Gastrocnemius medialis (tissue), 4 donors: ENCODE measurements around the gene MCF2L2. TPM values are rescaled to one million over a fixed set of nuclear protein-coding genes. Genes with fewer than 3 reads are reported as not detected.

Experiments
- ATAC-seq, 2 donors: fragments of 150-250 bp; one replicate each; pipeline ENCODE4 v1.9.1; 2016
- DNase-seq, 2 donors: peaks; one replicate each; pipeline ENCODE4 v3.0.0-alpha.2; 2019
- H3K27ac ChIP-seq, 4 donors: fragments of 200-600 bp; sonication (generic); 1 replicate in 1 of 4; 2 replicates in 3 of 4; pipeline ENCODE4 v1.5.1; 2016 to 2018; ENCODE audit warnings: mild to moderate bottlenecking in 2 of 4, moderate library complexity in 1 of 4
- H3K27me3 ChIP-seq, 3 donors: fragments of 200-600 bp; sonication (generic) in 2 of 3; 1 replicate in 1 of 3; 2 replicates in 2 of 3; pipeline versions ENCODE4 v1.5.1 to v1.6.0; 2016 to 2019; ENCODE audit warnings: mild to moderate bottlenecking in 1 of 3, moderate library complexity in 1 of 3
- H3K36me3 ChIP-seq, 2 donors: fragments of 200-600 bp; sonication (generic) in 1 of 2; one replicate each; pipeline ENCODE4 v1.5.1; 2017 to 2018
- H3K4me1 ChIP-seq, 2 donors: fragments of 200-600 bp; sonication (generic) in 1 of 2; one replicate each; pipeline ENCODE4 v1.5.1; 2016 to 2017; ENCODE audit warnings: mild to moderate bottlenecking in 2 of 2
- H3K4me3 ChIP-seq, 4 donors: fragments of 200-600 bp; sonication (generic) in 3 of 4; 1 replicate in 1 of 4; 2 replicates in 3 of 4; pipeline ENCODE4 v1.5.1; 2016 to 2019; ENCODE audit warnings: mild to moderate bottlenecking in 2 of 4
- H3K9me3 ChIP-seq, 3 donors: fragments of 200-600 bp; sonication (generic) in 2 of 3; 1 replicate in 1 of 3; 2 replicates in 2 of 3; pipeline ENCODE4 v1.5.1; 2016 to 2019
- POLR2A ChIP-seq, 2 donors: fragments of 450-650 bp; IDR thresholded peaks; one replicate each; pipeline ENCODE4 v1.6.1; 2017; ENCODE audit warnings: antibody characterized with exemption in 2 of 2, mild to moderate bottlenecking in 2 of 2, moderate library complexity in 2 of 2
- in situ Hi-C, 4 donors: fragments of 200-750 bp; cut with MboI; loops; one replicate each; pipeline versions ENCODE4 v1.15.0 to v1.8.0; 2017; ENCODE audit warnings: low sequenced_read_pairs in 4 of 4
- intact Hi-C: fragments of 100-400 bp; cut with DNase I; formaldehyde crosslinking; loops from one replicate; pipeline ENCODE4 v1.15.1; 2023; ENCODE audit warnings: low total_unique reads
- total RNA-seq, 4 donors: library from RNA; depleted of rRNA; stranded (reverse); fragments of >200 nt; gene quantifications; one replicate each; pipeline versions ENCODE4 v1.1.0 to v1.2.3, GENCODE V29; 2016
- TF ChIP-seq, protein P1 (sequence below), 5 experiments: fragments of 450-650 bp in 3 of 5; fragments of 200-600 bp in 2 of 5; sonication (generic) in 2 of 5; IDR thresholded peaks in 4 of 5; conservative IDR thresholded peaks in 1 of 5; 1 replicate in 4 of 5; 2 replicates in 1 of 5; pipeline ENCODE4 v1.5.1; 2016 to 2019; ENCODE audit warnings: antibody characterized with exemption in 5 of 5, mild to moderate bottlenecking in 3 of 5, moderate library complexity in 3 of 5

MCF2L2 gene
- total RNA-seq, 4 donors from 2014 or later, result 0.27 to 0.61 (median 0.46) TPM

DNA sequence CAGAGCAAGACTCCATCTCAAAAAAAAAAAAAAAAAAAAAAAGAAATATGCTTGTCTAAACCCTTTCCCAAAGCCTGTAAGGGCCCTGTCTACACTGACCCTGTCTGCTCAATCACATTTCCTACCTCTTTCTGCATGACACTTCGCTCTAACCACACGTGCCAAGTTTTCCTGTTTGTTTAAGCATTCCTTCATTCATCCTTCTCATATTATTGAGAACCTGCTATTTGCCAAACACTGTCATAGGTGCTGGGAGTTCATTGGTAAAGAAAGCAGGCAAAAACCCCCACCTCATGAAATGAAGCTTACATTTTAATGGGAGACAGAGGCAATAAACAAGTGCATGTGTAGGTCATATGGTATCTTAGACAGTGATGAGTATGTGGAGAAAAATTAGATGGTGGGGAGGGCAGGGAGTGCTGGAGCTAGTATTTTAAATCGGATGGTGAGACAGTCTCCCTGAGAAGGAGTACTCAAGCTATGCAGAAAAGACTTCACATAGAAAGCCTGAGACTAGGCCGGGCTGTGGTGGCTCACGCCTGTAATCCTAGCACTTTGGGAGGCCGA, 127.3 kb downstream of the MCF2L2 start:
- Histone ChIP-seq H3K4me1 (peaks cover 58 to 86% of the 10 kb centered on the region in 2 donors), H3K4me3 (no peak overlapping the region), H3K36me3 (no peaks in the 10 kb centered on the region), H3K27me3 (no peaks in the 10 kb centered on the region), H3K27ac (peak overlapping the region; percentile 89 to 99 (median 94)), H3K9me3 (no peaks in the 10 kb centered on the region)
- in situ Hi-C loops (loop anchor here in 1 of 4 donors (10.0 kb wide), 1 partner anchor 46 kb away; the partner anchor contains the start of gene B3GNT5), intact Hi-C loops (loop anchor here (10.0 kb wide), 1 partner anchor 1034 kb away; the partner anchor contains the start of gene FAM131A)
- no peak for DNase-seq
- peak in 1 of 2 donors; percentile 35 for ATAC-seq
- peak in 1 of 2 donors; percentile 25 for TF ChIP-seq POLR2A (IDR thresholded peaks at IDR 0.05)
- TF ChIP-seq, protein P1, sequence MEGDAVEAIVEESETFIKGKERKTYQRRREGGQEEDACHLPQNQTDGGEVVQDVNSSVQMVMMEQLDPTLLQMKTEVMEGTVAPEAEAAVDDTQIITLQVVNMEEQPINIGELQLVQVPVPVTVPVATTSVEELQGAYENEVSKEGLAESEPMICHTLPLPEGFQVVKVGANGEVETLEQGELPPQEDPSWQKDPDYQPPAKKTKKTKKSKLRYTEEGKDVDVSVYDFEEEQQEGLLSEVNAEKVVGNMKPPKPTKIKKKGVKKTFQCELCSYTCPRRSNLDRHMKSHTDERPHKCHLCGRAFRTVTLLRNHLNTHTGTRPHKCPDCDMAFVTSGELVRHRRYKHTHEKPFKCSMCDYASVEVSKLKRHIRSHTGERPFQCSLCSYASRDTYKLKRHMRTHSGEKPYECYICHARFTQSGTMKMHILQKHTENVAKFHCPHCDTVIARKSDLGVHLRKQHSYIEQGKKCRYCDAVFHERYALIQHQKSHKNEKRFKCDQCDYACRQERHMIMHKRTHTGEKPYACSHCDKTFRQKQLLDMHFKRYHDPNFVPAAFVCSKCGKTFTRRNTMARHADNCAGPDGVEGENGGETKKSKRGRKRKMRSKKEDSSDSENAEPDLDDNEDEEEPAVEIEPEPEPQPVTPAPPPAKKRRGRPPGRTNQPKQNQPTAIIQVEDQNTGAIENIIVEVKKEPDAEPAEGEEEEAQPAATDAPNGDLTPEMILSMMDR (IDR thresholded peaks at IDR 0.05 in 4 of 5, conservative IDR thresholded peaks at IDR 0.05 in 1 of 5), result no peak

DNA sequence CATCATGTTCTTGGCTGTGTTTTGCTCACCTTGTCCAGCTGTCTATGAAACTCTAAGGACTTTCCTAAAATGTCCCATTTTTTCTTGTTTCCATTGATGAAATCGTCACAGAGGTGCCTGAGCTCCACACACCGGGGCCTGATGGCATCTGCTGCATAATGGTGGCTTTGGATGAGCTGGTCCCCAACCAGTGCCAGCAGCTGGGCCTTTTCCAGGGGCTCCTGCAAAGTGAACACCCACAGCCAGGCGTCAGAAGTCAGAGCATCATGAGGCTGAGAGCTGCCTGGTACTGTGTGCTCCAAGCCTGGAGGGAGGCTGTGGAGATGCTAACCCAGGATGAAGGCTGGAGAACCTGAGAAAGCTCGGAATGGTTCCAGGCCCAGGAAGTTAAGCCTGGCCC, 128.4 kb downstream of the MCF2L2 start:
- Histone ChIP-seq H3K4me3 (no peak overlapping the region), H3K4me1 (peaks cover 62 to 86% of the 10 kb centered on the region in 2 donors), H3K27me3 (no peaks in the 10 kb centered on the region), H3K36me3 (no peaks in the 10 kb centered on the region), H3K27ac (peak overlapping the region; percentile 89 to 99 (median 94)), H3K9me3 (no peaks in the 10 kb centered on the region)
- TF ChIP-seq POLR2A (IDR thresholded peaks at IDR 0.05), result no peak
- TF ChIP-seq, protein P1 (IDR thresholded peaks at IDR 0.05 in 4 of 5, conservative IDR thresholded peaks at IDR 0.05 in 1 of 5), result no peak
- ATAC-seq (no peak), DNase-seq (peak in 1 of 2 donors; percentile 49)
- intact Hi-C loops, result loop anchor here (10.0 kb wide), 2 partner anchors 1035 to 1515 kb away; partner anchors contain the start of genes FAM131A and VPS8
- in situ Hi-C loops, result loop anchor here in 1 of 4 donors (10.0 kb wide), 1 partner anchor 45 kb away; the partner anchor contains the start of gene B3GNT5

DNA sequence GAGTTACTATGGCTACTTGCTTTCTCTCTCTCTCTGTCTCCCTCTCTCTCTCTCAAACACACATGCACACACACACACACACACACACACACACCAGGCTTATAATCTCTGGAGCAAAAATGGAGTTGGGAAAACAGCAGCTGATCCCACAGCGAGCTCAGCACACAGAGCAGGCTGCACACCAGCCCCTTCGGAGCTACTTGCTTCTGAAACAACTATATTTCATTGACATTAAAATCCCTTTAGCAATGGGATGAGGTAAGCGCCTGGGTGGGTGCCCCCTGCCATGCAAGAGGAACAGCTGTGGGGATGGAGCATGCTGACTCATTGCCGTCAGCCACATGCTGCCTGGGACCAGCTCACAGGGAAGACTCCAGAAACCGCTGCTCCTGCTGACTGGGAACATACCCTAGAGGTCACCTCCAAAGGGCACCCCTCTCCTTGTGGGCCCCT, 129.7 kb downstream of the MCF2L2 start:
- Histone ChIP-seq H3K4me3 (no peak overlapping the region), H3K4me1 (peaks cover 63 to 78% of the 10 kb centered on the region in 2 donors), H3K36me3 (no peaks in the 10 kb centered on the region), H3K27ac (peak overlapping the region; percentile 89 to 99 (median 94)), H3K27me3 (no peaks in the 10 kb centered on the region), H3K9me3 (no peaks in the 10 kb centered on the region)
- ATAC-seq (peak; percentile 66 to 68), DNase-seq (peak; percentile 89 to 95)
- TF ChIP-seq, protein P1 (IDR thresholded peaks at IDR 0.05 in 4 of 5, conservative IDR thresholded peaks at IDR 0.05 in 1 of 5), result no peak
- peak; percentile 23 to 52 for TF ChIP-seq POLR2A (IDR thresholded peaks at IDR 0.05)
- intact Hi-C loops, result loop anchor here (10.0 kb wide), 1 partner anchor 1516 kb away; the partner anchor contains the start of gene VPS8
- in situ Hi-C loops, result no loop called here

DNA sequence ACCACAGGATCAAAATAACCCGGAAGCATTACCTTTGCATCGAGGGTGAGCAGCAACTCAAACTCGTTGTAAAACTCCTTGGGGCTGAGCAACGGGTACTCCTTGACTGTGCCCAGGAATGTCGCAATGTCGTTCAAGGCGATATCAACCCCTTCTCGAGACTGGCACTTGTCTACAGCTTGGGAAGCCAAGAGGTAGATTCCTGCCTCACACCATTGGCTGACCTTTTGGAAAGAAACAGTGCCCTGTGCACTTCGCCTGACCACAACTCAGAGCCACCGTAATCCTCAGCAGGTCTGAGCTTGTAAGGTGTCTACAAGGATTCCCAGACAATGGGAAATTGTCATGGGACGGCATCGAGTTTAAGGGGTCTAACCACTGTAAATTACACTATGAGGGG, 131.5 kb downstream of the MCF2L2 start:
- peaks cover 60 to 68% of the 10 kb centered on the region in 2 donors for H3K4me1 ChIP-seq

More for the DNA sequence above, 131.5 kb downstream of the MCF2L2 start:
- DNase-seq (peak; percentile 46 to 82), ATAC-seq (peak; percentile 27 to 45)
- H3K27ac ChIP-seq, result peak overlapping the region; percentile 89 to 99 (median 94)
- in situ Hi-C loops (no loop called here), intact Hi-C loops (loop anchor here (10.0 kb wide), 1 partner anchor 1518 kb away; the partner anchor contains the start of gene VPS8)
- no peaks in the 10 kb centered on the region for H3K36me3 ChIP-seq
- H3K9me3 ChIP-seq, result no peaks in the 10 kb centered on the region
- TF ChIP-seq POLR2A (IDR thresholded peaks at IDR 0.05), result peak in 1 of 2 donors; percentile 54
- TF ChIP-seq, protein P1 (IDR thresholded peaks at IDR 0.05 in 4 of 5, conservative IDR thresholded peaks at IDR 0.05 in 1 of 5), result no peak
- no peaks in the 10 kb centered on the region for H3K27me3 ChIP-seq
- H3K4me3 ChIP-seq, result no peak overlapping the region
